ENCODE measurements around the gene CYYR1.

The CYYR1 gene

DNA sequence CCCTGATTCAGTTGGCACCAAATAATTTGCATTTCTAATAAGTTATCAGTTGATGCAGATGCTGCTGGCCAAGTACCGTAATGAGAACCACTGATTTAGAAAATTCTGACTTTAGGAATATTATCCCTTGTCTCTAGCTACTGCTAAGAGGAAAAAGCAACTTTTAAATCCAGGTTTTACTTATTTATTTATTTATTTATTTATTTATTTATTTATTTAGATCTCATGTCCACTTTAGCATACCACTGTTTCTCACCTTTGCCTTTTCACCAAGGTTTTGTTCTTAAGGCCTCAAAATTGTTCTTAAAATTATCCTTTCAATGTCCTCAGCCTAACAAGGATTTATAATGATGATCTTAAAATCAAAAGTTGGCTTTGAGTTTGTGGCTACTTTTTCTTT lies 8.7 kb upstream of the CYYR1 start:
- H3K4me1 ChIP-seq (ENCODE audit: insufficient read depth, low read length), result no peaks in the 10 kb centered on the region
- H3K27me3 ChIP-seq (ENCODE audit: control insufficient read depth in 1 of 2, insufficient read depth in 2 of 2, low read length in 2 of 2), result no peaks in the 10 kb centered on the region
- H3K36me3 ChIP-seq (ENCODE audit: insufficient read depth, low read length), result no peaks in the 10 kb centered on the region
- H3K9ac ChIP-seq (ENCODE audit: low read length), result no peak overlapping the region
- no peak overlapping the region for H3K4me3 ChIP-seq (ENCODE audit: low read depth in 1 of 2, low read length in 2 of 2)
- no peaks in the 10 kb centered on the region for H3K9me3 ChIP-seq (ENCODE audit: low read length)
- no peak overlapping the region for H3K27ac ChIP-seq (ENCODE audit: low read depth, low read length)

DNA sequence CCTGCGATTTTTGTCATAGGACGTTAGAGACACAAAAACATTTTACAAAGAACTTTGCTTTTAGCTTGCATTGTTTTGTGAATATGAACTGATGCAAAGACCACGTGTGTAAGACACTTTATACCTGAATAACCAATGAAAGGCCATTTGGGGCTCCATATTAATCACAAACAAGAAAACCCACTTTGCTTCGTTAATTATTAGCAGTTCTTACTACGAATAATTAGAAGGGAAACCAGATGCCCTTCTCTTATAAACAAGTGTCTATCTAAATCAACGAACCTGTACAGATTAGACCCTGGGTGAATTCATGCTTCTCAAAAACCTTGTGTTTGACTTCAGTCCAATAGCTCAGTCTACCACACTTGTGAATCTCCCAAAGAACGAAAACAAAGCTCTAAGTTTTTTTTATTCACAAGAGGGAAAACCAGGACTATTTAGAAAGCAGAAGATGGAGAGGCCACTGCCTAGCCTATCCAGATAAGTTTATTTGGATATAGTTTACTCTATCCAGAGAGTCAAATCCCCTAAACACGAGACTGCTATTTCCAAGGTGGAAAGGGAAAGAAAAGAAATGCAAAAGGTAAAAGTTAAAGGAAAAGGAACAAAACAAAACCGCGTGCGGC lies 897 bp downstream of the CYYR1 start:
- no peaks in the 10 kb centered on the region for H3K9me3 ChIP-seq (ENCODE audit: low read length)
- H3K27ac ChIP-seq (ENCODE audit: low read depth, low read length), result no peak overlapping the region
- no peaks in the 10 kb centered on the region for H3K36me3 ChIP-seq (ENCODE audit: insufficient read depth, low read length)
- H3K4me3 ChIP-seq (ENCODE audit: low read depth in 1 of 2, low read length in 2 of 2), result peak overlapping the region in 1 of 2 donors; percentile 16
- H3K27me3 ChIP-seq (ENCODE audit: control insufficient read depth in 1 of 2, insufficient read depth in 2 of 2, low read length in 2 of 2), result peaks cover 0 to 6% of the 10 kb centered on the region in 2 donors
- H3K4me1 ChIP-seq (ENCODE audit: insufficient read depth, low read length), result no peaks in the 10 kb centered on the region
- H3K9ac ChIP-seq (ENCODE audit: low read length), result no peak overlapping the region

DNA sequence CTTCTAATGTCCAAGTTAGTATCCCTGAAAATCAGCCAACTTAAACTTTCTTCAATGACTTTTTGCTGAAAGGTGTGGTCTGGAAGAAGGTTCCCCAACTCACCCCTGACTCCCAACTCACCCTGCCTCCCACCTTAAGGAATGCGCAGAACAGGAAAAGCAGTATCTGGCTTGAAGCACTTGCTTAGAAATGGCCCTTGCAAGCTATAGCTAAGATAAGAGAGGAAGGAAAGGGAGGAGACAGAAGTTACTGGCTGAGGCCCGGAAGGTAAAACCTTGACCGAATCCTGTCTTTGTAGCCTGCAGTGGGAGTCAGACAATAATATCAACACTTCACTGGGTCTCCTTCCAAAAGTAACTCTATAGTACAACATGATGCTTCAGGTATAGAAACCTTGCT lies 2.9 kb downstream of the CYYR1 start:
- H3K27me3 ChIP-seq (ENCODE audit: control insufficient read depth in 1 of 2, insufficient read depth in 2 of 2, low read length in 2 of 2), result peaks cover 0 to 6% of the 10 kb centered on the region in 2 donors
- no peak overlapping the region for H3K9ac ChIP-seq (ENCODE audit: low read length)
- H3K27ac ChIP-seq (ENCODE audit: low read depth, low read length), result no peak overlapping the region
- H3K4me3 ChIP-seq (ENCODE audit: low read depth in 1 of 2, low read length in 2 of 2), result no peak overlapping the region
- H3K9me3 ChIP-seq (ENCODE audit: low read length), result no peaks in the 10 kb centered on the region
- no peaks in the 10 kb centered on the region for H3K36me3 ChIP-seq (ENCODE audit: insufficient read depth, low read length)
- H3K4me1 ChIP-seq (ENCODE audit: insufficient read depth, low read length), result no peaks in the 10 kb centered on the region

- no peaks in the 10 kb centered on the region for H3K4me1 ChIP-seq (ENCODE audit: insufficient read depth, low read length)
- no peak overlapping the region for H3K4me3 ChIP-seq (ENCODE audit: low read depth in 1 of 2, low read length in 2 of 2)
- no peaks in the 10 kb centered on the region for H3K27me3 ChIP-seq (ENCODE audit: control insufficient read depth in 1 of 2, insufficient read depth in 2 of 2, low read length in 2 of 2)
- H3K36me3 ChIP-seq (ENCODE audit: insufficient read depth, low read length), result no peaks in the 10 kb centered on the region
- H3K9ac ChIP-seq (ENCODE audit: low read length), result no peak overlapping the region
- H3K9me3 ChIP-seq (ENCODE audit: low read length), result no peaks in the 10 kb centered on the region
- H3K27ac ChIP-seq (ENCODE audit: low read depth, low read length), result no peak overlapping the region
Measured at GRCh38 chr21:26565546-26565945, 7.5 kb downstream of the CYYR1 start.

DNA sequence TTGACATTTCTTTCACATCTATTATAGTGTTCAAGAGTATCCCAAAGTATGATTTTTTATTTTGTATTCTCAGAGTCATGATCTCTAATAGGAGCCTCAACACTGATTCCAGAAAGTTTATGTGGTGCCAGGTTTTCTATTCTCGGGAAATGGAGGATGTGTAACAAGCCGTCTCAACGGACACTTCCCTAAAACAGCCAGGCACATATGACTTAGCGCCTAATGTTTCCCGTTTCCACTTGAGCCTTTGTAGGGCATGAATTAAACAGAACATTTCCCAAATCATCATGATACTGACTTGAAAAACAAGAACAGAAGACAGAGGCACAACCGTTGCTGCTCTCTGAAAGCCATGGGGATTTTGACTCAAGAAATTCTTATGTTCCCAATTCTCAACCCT lies 8.0 kb downstream of the CYYR1 start:
- Histone ChIP-seq H3K4me3 (ENCODE audit: low read depth in 1 of 2, low read length in 2 of 2) (no peak overlapping the region), H3K9me3 (ENCODE audit: low read length) (no peaks in the 10 kb centered on the region), H3K4me1 (ENCODE audit: insufficient read depth, low read length) (no peaks in the 10 kb centered on the region), H3K9ac (ENCODE audit: low read length) (no peak overlapping the region), H3K27ac (ENCODE audit: low read depth, low read length) (no peak overlapping the region), H3K36me3 (ENCODE audit: insufficient read depth, low read length) (no peaks in the 10 kb centered on the region), H3K27me3 (ENCODE audit: control insufficient read depth in 1 of 2, insufficient read depth in 2 of 2, low read length in 2 of 2) (no peaks in the 10 kb centered on the region)

GRCh38 chr21:26563856-26564503 lies 9.1 kb downstream of the CYYR1 start:
- H3K36me3 ChIP-seq (ENCODE audit: insufficient read depth, low read length), result no peaks in the 10 kb centered on the region
- no peaks in the 10 kb centered on the region for H3K27me3 ChIP-seq (ENCODE audit: control insufficient read depth in 1 of 2, insufficient read depth in 2 of 2, low read length in 2 of 2)
- no peaks in the 10 kb centered on the region for H3K9me3 ChIP-seq (ENCODE audit: low read length)
- H3K4me1 ChIP-seq (ENCODE audit: insufficient read depth, low read length), result no peaks in the 10 kb centered on the region
- no peak overlapping the region for H3K27ac ChIP-seq (ENCODE audit: low read depth, low read length)
- H3K9ac ChIP-seq (ENCODE audit: low read length), result no peak overlapping the region
- no peak overlapping the region for H3K4me3 ChIP-seq (ENCODE audit: low read depth in 1 of 2, low read length in 2 of 2)

DNA sequence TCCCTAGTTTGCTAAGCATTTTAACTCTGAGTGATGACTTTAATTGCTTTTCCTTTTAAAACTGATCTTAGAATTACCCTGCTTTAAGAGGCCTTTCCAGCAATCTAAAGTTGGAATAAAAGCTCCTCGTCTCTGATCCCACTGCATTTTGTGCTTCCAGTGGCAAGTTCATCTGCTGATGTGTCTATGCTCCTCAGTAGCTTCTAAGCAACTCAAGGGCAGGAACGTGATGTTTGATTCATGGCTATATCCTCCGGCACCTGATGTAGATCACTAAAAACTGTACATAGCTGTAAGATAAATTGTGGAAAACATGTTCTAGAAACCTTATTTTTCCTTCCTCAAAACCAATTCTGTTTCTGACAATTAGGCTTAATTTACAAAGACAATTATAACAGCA lies 12.5 kb downstream of the CYYR1 start:
- no peak overlapping the region for H3K4me3 ChIP-seq (ENCODE audit: low read depth in 1 of 2, low read length in 2 of 2)
- H3K4me1 ChIP-seq (ENCODE audit: insufficient read depth, low read length), result no peaks in the 10 kb centered on the region
- no peak overlapping the region for H3K9ac ChIP-seq (ENCODE audit: low read length)
- H3K36me3 ChIP-seq (ENCODE audit: insufficient read depth, low read length), result no peaks in the 10 kb centered on the region
- H3K9me3 ChIP-seq (ENCODE audit: low read length), result no peaks in the 10 kb centered on the region
- H3K27me3 ChIP-seq (ENCODE audit: control insufficient read depth in 1 of 2, insufficient read depth in 2 of 2, low read length in 2 of 2), result no peaks in the 10 kb centered on the region
- no peak overlapping the region for H3K27ac ChIP-seq (ENCODE audit: low read depth, low read length)

DNA sequence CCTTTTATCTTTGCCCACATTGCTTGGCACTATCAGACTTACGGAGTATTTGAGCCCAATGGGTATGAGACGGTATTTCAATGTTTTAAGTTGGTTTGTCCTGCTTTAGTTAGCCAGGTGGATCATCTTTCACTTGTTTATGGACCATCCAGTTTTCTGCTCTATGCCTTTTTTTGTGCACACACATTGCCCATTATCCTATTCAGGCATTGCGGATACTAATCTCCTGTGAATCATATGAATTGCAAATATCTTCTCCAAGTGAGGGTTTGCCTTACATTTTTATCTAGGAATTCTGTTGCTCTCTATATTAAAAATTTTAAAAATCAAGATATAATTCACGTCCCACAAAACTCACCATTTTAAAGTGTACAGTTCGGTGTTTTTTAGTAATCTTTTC lies 14.0 kb downstream of the CYYR1 start:
- Histone ChIP-seq H3K27me3 (ENCODE audit: control insufficient read depth in 1 of 2, insufficient read depth in 2 of 2, low read length in 2 of 2) (no peaks in the 10 kb centered on the region), H3K9ac (ENCODE audit: low read length) (no peak overlapping the region), H3K36me3 (ENCODE audit: insufficient read depth, low read length) (no peaks in the 10 kb centered on the region), H3K27ac (ENCODE audit: low read depth, low read length) (no peak overlapping the region), H3K9me3 (ENCODE audit: low read length) (no peaks in the 10 kb centered on the region), H3K4me1 (ENCODE audit: insufficient read depth, low read length) (no peaks in the 10 kb centered on the region), H3K4me3 (ENCODE audit: low read depth in 1 of 2, low read length in 2 of 2) (no peak overlapping the region)

- H3K36me3 ChIP-seq (ENCODE audit: insufficient read depth, low read length), result no peaks in the 10 kb centered on the region
- H3K9me3 ChIP-seq (ENCODE audit: low read length), result no peaks in the 10 kb centered on the region
- H3K4me1 ChIP-seq (ENCODE audit: insufficient read depth, low read length), result no peaks in the 10 kb centered on the region
Measured at GRCh38 chr21:26557106-26557505, 16.0 kb downstream of the CYYR1 start.

GRCh38 chr21:26555540-26556146 lies 17.4 kb downstream of the CYYR1 start:
- H3K4me1 ChIP-seq (ENCODE audit: insufficient read depth, low read length), result no peaks in the 10 kb centered on the region
- H3K36me3 ChIP-seq (ENCODE audit: insufficient read depth, low read length), result no peaks in the 10 kb centered on the region
- no peak overlapping the region for H3K4me3 ChIP-seq (ENCODE audit: low read depth in 1 of 2, low read length in 2 of 2)
- H3K27ac ChIP-seq (ENCODE audit: low read depth, low read length), result no peak overlapping the region
- H3K9me3 ChIP-seq (ENCODE audit: low read length), result no peaks in the 10 kb centered on the region
- no peak overlapping the region for H3K9ac ChIP-seq (ENCODE audit: low read length)
- H3K27me3 ChIP-seq (ENCODE audit: control insufficient read depth in 1 of 2, insufficient read depth in 2 of 2, low read length in 2 of 2), result no peaks in the 10 kb centered on the region

More at GRCh38 chr21:26557106-26557505, 16.0 kb downstream of the CYYR1 start:
- no peak overlapping the region for H3K27ac ChIP-seq (ENCODE audit: low read depth, low read length)
- no peaks in the 10 kb centered on the region for H3K27me3 ChIP-seq (ENCODE audit: control insufficient read depth in 1 of 2, insufficient read depth in 2 of 2, low read length in 2 of 2)
- no peak overlapping the region for H3K4me3 ChIP-seq (ENCODE audit: low read depth in 1 of 2, low read length in 2 of 2)
- no peak overlapping the region for H3K9ac ChIP-seq (ENCODE audit: low read length)

DNA sequence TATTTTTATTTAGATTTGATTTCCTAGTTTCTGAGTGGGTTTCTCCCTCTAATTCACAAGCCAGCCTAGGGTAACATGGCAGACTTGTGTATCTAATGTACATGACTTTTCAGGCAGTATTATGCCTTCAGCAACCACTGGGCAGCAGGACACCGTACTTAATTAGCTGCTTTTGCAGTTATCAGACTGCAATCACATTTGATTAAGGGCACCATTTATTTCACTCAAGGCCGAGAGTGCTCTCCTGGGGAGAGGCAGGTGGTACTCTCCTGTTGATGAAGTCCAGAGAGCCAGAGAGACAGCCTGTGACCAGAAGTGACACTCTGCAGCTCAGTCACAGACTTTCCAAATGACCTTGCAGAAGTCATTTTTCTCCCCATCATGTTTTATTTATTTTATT lies 18.7 kb downstream of the CYYR1 start:
- Histone ChIP-seq H3K36me3 (ENCODE audit: insufficient read depth, low read length) (no peaks in the 10 kb centered on the region), H3K27ac (ENCODE audit: low read depth, low read length) (no peak overlapping the region), H3K9me3 (ENCODE audit: low read length) (no peaks in the 10 kb centered on the region), H3K4me1 (ENCODE audit: insufficient read depth, low read length) (no peaks in the 10 kb centered on the region), H3K27me3 (ENCODE audit: control insufficient read depth in 1 of 2, insufficient read depth in 2 of 2, low read length in 2 of 2) (no peaks in the 10 kb centered on the region), H3K4me3 (ENCODE audit: low read depth in 1 of 2, low read length in 2 of 2) (no peak overlapping the region), H3K9ac (ENCODE audit: low read length) (no peak overlapping the region)

DNA sequence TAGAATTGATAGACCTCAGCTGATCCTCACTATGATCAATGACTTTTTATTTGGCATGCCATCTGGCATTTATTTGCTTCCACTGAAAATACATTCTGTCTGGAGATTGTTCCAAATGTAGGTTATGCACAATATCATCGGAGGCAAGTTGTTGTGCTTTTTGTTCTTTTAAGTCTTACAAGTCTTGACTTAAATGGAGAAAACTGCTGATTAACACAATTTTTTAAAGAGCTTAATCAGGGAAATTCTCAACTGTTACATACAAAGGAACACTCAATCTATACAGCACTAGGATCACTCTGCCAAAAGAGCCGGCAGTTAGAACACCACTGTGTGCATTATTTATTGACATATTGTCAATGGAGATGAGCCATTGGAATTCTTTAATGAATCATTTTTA lies 19.2 kb downstream of the CYYR1 start:
- no peaks in the 10 kb centered on the region for H3K9me3 ChIP-seq (ENCODE audit: low read length)
- H3K36me3 ChIP-seq (ENCODE audit: insufficient read depth, low read length), result no peaks in the 10 kb centered on the region
- H3K4me1 ChIP-seq (ENCODE audit: insufficient read depth, low read length), result no peaks in the 10 kb centered on the region
- H3K27ac ChIP-seq (ENCODE audit: low read depth, low read length), result no peak overlapping the region
- H3K9ac ChIP-seq (ENCODE audit: low read length), result no peak overlapping the region
- H3K4me3 ChIP-seq (ENCODE audit: low read depth in 1 of 2, low read length in 2 of 2), result no peak overlapping the region
- no peaks in the 10 kb centered on the region for H3K27me3 ChIP-seq (ENCODE audit: control insufficient read depth in 1 of 2, insufficient read depth in 2 of 2, low read length in 2 of 2)

Measured in muscle layer of colon (tissue), 2 donors.